AG09319 (cell line): ENCODE results near the gene BIRC7.

ENCODE experiments used
- DNase-seq: peaks from one replicate; pipeline ENCODE4 v3.0.0-alpha.2; 2010; ENCODE audit warnings: low read depth; ENCODE audit errors: extremely low read depth
- TF ChIP-seq, protein P1 (sequence below): IDR thresholded peaks from 2 replicates; pipeline ENCODE4 v1.5.1; 2011; ENCODE audit warnings: low read depth, mild to moderate bottlenecking, inconsistent platforms, low read length, moderate library complexity

Gene BIRC7

DNA sequence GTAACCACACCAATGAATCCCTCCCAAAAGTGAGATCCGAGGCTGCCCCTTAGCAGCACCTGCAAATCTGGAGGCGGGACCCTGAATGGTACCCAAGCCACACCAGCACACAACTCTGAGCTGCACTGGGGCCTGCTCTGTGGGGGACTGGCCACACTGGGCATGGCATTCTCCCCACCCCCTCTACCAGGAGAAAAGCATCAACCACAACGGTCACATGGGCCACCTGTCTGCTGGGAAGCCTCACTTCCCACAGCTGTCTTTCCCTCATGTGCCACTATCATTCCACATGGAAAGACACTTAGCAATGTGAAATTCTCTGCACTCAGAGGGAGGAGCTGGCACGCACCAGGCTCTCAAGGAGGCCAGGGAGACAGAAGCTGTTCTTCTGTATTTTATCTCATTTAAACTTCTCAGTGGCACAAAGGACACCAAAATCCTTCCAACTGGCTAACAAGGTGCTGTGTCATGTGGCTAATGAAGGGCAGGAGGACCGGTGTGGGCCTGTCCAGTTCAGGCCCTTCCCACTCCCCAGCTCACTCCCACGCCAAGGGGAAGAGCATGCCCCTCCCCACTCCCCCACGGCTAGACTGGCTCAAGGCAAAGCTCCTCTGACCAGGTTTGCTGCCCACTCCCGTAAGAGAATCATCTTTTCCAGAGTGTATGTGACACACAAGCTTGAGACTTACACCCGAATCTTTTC is 38.8 kb upstream of the BIRC7 start:
- no peak for DNase-seq
- TF ChIP-seq, protein P1, sequence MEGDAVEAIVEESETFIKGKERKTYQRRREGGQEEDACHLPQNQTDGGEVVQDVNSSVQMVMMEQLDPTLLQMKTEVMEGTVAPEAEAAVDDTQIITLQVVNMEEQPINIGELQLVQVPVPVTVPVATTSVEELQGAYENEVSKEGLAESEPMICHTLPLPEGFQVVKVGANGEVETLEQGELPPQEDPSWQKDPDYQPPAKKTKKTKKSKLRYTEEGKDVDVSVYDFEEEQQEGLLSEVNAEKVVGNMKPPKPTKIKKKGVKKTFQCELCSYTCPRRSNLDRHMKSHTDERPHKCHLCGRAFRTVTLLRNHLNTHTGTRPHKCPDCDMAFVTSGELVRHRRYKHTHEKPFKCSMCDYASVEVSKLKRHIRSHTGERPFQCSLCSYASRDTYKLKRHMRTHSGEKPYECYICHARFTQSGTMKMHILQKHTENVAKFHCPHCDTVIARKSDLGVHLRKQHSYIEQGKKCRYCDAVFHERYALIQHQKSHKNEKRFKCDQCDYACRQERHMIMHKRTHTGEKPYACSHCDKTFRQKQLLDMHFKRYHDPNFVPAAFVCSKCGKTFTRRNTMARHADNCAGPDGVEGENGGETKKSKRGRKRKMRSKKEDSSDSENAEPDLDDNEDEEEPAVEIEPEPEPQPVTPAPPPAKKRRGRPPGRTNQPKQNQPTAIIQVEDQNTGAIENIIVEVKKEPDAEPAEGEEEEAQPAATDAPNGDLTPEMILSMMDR = no peak

DNA sequence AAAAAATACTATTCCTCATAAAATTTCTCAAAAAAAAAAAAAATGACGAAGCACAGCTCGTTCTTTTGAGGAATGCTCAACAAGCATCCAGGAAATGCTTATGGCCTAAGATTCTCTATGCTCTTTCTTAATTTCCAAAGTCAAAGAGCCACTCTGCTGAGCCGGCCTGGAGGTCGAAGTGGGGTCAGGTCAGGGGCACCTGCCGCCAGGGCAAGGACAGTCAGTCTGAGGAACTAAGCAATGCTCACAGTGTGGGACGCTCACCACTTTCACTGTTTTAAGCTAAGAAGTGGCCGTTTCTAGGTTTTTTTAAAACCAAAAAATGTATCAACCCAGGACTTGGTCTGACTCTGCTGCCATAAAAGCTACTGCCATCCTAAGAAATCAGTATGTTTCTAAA is 37.1 kb upstream of the BIRC7 start:
- DNase-seq = no peak

DNA sequence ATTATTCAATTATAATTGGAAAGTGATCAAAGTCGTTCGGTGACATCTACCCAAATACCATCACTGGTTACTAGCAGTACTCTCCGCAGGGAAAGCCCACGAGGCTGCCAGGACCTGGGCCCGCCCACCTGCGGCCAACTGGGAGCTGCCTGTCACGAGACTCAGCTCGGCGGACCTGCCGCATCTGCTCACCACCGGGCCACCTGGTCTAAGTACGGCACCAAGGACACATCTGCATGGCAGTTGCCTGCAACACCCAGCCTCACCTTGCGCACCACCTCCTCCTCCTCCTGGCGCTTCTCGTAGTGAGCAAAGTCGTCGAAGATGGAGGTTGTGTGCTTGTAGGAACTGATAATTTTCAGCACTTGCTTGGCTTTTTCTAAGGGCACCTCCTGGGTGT is 33.7 kb upstream of the BIRC7 start:
- TF ChIP-seq, protein P1 = no peak
- no peak for DNase-seq

More for the DNA sequence above, 37.1 kb upstream of the BIRC7 start:
- TF ChIP-seq, protein P1 = no peak

DNA sequence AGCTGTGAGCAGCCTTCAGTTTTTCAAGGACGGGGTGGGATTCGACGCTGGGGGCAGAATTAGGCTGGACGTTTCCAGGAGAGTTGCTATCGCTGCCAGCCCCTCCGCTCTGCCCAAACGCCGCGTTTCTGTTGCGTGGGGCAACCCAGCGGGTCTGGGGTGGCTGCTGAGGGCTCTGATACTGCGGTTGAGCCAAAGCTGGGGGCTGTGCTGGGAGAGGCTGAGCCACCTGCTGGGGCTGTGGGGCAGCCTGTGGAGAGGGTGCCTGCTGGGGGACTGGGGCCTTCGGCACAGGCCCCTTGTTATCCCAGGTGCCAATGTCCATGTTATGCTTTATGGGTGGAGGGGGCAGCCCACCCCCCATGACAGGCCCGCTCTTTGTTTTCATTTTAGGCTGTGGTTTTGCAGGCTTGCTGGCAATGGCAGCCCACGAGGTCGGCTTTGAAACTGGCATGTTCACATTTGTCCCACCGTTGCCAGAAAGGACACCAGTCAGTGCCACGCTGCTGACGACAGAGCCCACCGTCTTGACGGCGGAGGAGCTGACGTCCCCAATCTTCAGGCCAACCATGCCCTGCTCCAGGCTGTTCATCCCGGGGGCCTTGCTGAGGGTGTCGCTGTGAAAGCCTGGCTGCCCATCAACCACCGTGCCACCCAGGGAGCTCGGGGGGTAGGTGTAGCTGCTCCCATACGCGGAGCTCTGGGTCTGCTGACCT is 32.7 kb upstream of the BIRC7 start:
- DNase-seq = no peak
- TF ChIP-seq, protein P1 = no peak

DNA sequence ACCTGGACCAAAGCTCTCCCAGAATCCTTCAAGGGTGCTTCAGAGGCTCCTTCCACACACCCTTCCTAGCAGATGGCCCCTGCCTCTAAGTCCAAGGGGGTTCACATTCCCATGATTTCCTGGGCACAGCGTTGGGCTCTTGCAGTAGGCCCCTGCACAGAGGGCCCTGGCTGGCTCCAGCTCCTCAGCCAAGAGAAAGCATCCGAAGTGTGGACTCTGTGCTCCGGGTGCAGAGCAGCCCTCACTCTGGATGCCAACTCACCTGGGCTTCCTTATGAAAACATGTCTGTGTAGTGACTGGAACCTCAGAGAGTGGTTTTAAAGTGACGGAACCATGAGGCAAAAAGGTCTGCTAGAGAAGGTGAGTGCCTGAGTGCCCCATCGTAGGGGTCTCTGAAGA is 31.3 kb upstream of the BIRC7 start:
- TF ChIP-seq, protein P1 = no peak

DNA sequence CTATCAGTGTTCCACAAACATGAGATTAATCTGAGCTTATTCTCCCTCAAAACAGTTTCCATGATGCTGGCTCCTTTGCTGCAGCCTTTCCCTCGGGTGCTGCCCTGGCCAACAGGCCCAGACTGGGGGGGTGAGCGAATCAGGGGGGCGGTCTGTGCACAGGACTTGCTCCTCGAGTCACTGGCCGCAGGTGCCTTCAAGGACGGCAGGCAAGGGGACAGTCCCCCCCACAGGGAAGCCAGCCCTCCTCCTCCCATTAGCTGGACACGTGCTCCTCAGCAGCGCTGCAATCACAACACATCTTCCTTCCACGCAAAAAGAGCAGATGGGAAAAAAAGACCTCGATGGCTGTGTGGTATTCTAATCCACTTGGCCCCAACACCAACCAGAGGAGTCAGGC is 29.8 kb upstream of the BIRC7 start:
- no peak for DNase-seq
- TF ChIP-seq, protein P1 = no peak

More for the DNA sequence above, 31.3 kb upstream of the BIRC7 start:
- no peak for DNase-seq

DNA sequence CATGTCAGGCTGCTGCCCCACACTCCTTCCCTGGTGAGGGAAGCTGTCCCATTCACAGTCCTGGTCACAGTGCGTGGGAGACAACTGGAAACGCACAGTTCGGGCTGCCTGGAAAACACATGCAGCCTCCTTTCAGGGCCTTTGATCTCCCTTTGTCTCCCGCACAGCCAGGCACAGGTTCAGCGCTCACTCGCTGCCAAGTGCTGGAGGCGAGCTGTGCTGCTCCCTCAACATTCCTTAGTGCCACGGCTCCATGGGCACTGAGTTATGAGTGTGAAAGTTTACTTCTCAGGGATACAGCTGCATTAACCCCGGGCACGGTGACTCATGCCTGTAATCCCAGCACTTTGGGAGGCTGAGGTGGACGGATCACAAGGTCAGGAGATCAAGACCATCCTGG is 28.8 kb upstream of the BIRC7 start:
- no peak for DNase-seq

More for the DNA sequence above, 28.8 kb upstream of the BIRC7 start:
- TF ChIP-seq, protein P1 = no peak
